Heart left ventricle (tissue), 16 donors: ENCODE results near the gene BLID. TPM values are rescaled to one million over a fixed set of nuclear protein-coding genes. Genes with fewer than 3 reads are reported as not detected.

ENCODE experiments used
- ATAC-seq, 4 donors: fragments of 200-7000 bp; cut with Tn5 transposase; one replicate each; pipeline ENCODE4 v1.9.1; 2020 to 2022; ENCODE audit warnings: moderate library complexity in 4 of 4, mild to moderate bottlenecking in 3 of 4, moderate number of reproducible peaks in 1 of 4
- DNase-seq, 5 donors: peaks; one replicate each; pipeline ENCODE4 v3.0.0-alpha.2; 2020
- H3K27ac ChIP-seq, 12 donors: fragments of 200-600 bp; sonication (generic) in 4 of 12; one replicate each; pipeline versions ENCODE4 v1.5.0 to v1.8.0; 2016 to 2022; ENCODE audit warnings: mild to moderate bottlenecking in 2 of 12
- H3K27me3 ChIP-seq, 9 donors: fragments of 200-600 bp; sonication (generic) in 2 of 9; one replicate each; pipeline versions ENCODE4 v1.5.1 to v1.8.0; 2016 to 2022; ENCODE audit warnings: mild to moderate bottlenecking in 3 of 9
- H3K36me3 ChIP-seq, 9 donors: fragments of 200-600 bp; sonication (generic) in 2 of 9; one replicate each; pipeline versions ENCODE4 v1.5.0 to v1.8.0; 2018 to 2022; ENCODE audit warnings: mild to moderate bottlenecking in 2 of 9
- H3K4me1 ChIP-seq, 12 donors: fragments of 200-600 bp; sonication (generic) in 4 of 12; one replicate each; pipeline versions ENCODE4 v1.5.0 to v1.8.0; 2016 to 2022; ENCODE audit warnings: mild to moderate bottlenecking in 3 of 12
- H3K4me3 ChIP-seq, 12 donors: fragments of 200-600 bp; sonication (generic) in 4 of 12; one replicate each; pipeline versions ENCODE4 v1.5.0 to v1.8.0; 2017 to 2022; ENCODE audit warnings: mild to moderate bottlenecking in 9 of 12, moderate library complexity in 4 of 12
- H3K9me3 ChIP-seq, 12 donors: fragments of 200-600 bp; sonication (generic) in 4 of 12; one replicate each; pipeline versions ENCODE4 v1.5.0 to v1.8.0; 2016 to 2022; ENCODE audit warnings: mild to moderate bottlenecking in 1 of 12
- POLR2A ChIP-seq, 2 donors: fragments of 450-650 bp; IDR thresholded peaks; one replicate each; pipeline ENCODE4 v1.6.1; 2017; ENCODE audit warnings: antibody characterized with exemption in 2 of 2, mild to moderate bottlenecking in 2 of 2, moderate library complexity in 2 of 2
- WGBS, 4 donors: extraction: QIAGEN DNeasy Blood & Tissue Kit in 2 of 4; methylation state at CpG; one replicate each; pipeline versions ENCODE4 v1.1.5 to v1.1.7; 2013 to 2018; 5-methylcytosine and 5-hydroxymethylcytosine counted together
- intact Hi-C, 10 donors: fragments of 100-400 bp; cut with DNase I; formaldehyde crosslinking; loops; one replicate each; pipeline versions ENCODE4 v1.11.1 to v1.14.2; 2022
- polyA plus RNA-seq, 2 donors: library from polyadenylated mRNA; stranded (reverse); fragments of 200-250 nt; gene quantifications; one replicate each; pipeline ENCODE4 v1.2.3, GENCODE V29; 2013
- total RNA-seq, 9 donors: library from RNA; depleted of rRNA in 2 of 9; stranded (reverse); fragments of >200 nt in 2 of 9; fragmentation: NEBNext Ultra II Directional in 3 of 9; extraction: Animal tissue kit (Norgen Biotek cat#: 25700) in 3 of 9; gene quantifications; one replicate each; pipeline versions ENCODE4 v1.1.0 to v1.2.4, GENCODE V29; 2016 to 2023
- TF ChIP-seq, protein P1 (sequence below), 12 donors: fragments of 200-600 bp; sonication (generic) in 4 of 12; IDR thresholded peaks; one replicate each; pipeline versions ENCODE4 v1.5.0 to v1.8.0; 2018 to 2022; ENCODE audit warnings: antibody characterized with exemption in 12 of 12, mild to moderate bottlenecking in 5 of 12
- donor health status: ischemic (EF 13 %, LVEDD 7.1; RV severe dilation, severe dysfunction).
- donor health status: healthy with polysubstance abuse.
- donor health status: DM: no; HTN: yes; CAD: no.
- donor health status: DM: no; HTN: no; CAD: no.
- donor health status: ischemic (EF 25% LVEDD 6.9; RV normal size, moderate dysfunction).
- donor health status: ischemic (EF 25% LVEDD 5.7; RV mildly dilated, moderate dysfunction).
- donor health status: healthy.
- donor health status: DM: yes; HTN: yes; CAD: no.
- donor health status: ischemic (EF 35%, LVEDD 5.7; RV mildly dilated, moderate dysfunction).
- donor health status: nonischemic (EF 11% LVEDD 7.7; RV severe dilation, severe dysfunction).
- donor health status: DM: yes; HTN: yes; CAD: no.
- donor health status: PGD.
- donor health status: ischemic (EF 29% LVEDD 5.4; RV normal size, mild dysfunction).
- donor health status: nonischemic (EF 23%, LVEDD 6.1; RV moderate dilation, normal function).

The BLID gene
- total and polyA plus RNA-seq, 11 donors, result not detected

GRCh38 chr11:122160841-122161590 is 45.0 kb upstream of the BLID start:
- Histone ChIP-seq H3K27ac (peak overlapping the region in 1 of 12 donors; percentile 14), H3K36me3 (no peaks in the 10 kb centered on the region), H3K4me3 (no peak overlapping the region), H3K27me3 (no peaks in the 10 kb centered on the region), H3K4me1 (peaks cover 0 to 17% (median 0%) of the 10 kb centered on the region in 12 donors), H3K9me3 (no peaks in the 10 kb centered on the region)
- WGBS, 4 donors, result 86 to 92% (median 88%) methylated on average over 6 of the region's 6 CpGs
- TF ChIP-seq POLR2A (IDR thresholded peaks at IDR 0.05), result no peak
- TF ChIP-seq, protein P1, sequence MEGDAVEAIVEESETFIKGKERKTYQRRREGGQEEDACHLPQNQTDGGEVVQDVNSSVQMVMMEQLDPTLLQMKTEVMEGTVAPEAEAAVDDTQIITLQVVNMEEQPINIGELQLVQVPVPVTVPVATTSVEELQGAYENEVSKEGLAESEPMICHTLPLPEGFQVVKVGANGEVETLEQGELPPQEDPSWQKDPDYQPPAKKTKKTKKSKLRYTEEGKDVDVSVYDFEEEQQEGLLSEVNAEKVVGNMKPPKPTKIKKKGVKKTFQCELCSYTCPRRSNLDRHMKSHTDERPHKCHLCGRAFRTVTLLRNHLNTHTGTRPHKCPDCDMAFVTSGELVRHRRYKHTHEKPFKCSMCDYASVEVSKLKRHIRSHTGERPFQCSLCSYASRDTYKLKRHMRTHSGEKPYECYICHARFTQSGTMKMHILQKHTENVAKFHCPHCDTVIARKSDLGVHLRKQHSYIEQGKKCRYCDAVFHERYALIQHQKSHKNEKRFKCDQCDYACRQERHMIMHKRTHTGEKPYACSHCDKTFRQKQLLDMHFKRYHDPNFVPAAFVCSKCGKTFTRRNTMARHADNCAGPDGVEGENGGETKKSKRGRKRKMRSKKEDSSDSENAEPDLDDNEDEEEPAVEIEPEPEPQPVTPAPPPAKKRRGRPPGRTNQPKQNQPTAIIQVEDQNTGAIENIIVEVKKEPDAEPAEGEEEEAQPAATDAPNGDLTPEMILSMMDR (IDR thresholded peaks at IDR 0.05), result no peak
- DNase-seq, result no peak
- ATAC-seq, result no peak
- intact Hi-C loops, result no loop called here

DNA sequence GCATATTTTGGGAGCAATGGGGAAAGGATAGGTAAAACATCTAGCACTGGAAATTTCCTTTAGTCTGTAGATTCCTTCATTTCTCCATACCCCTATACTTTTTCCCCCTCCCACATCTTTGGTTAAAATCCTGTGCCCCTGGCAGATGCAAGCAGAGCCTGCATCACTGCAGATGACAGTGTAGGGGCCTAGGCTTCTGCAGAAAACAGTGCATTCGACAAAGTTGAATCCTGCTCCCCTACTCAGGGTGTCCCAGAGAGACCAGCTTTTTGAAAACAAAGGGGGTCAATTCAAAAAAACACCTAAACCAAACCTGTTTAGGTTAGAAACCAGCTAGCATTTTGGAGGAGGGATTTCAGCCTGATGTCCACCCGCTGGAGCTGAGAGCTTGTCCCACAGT is 43.8 kb upstream of the BLID start:
- intact Hi-C loops, result no loop called here
- no peak for ATAC-seq
- no peak overlapping the region for H3K4me3 ChIP-seq

GRCh38 chr11:122159173-122159721 is 43.2 kb upstream of the BLID start:
- Histone ChIP-seq H3K27ac (peak overlapping the region; percentile 24 to 74 (median 61)), H3K36me3 (no peaks in the 10 kb centered on the region), H3K4me3 (peak overlapping the region in 6 of 12 donors; percentile 1 to 40 (median 17)), H3K27me3 (no peaks in the 10 kb centered on the region), H3K9me3 (no peaks in the 10 kb centered on the region), H3K4me1 (peaks cover 0 to 17% (median 0%) of the 10 kb centered on the region in 12 donors)
- peak in 2 of 4 donors; percentile 30 to 40 for ATAC-seq
- intact Hi-C loops, result no loop called here
- no peak for TF ChIP-seq POLR2A (IDR thresholded peaks at IDR 0.05)
- TF ChIP-seq, protein P1 (IDR thresholded peaks at IDR 0.05), result no peak
- DNase-seq, result peak in 2 of 5 donors; percentile 12 to 38
- WGBS, 4 donors, result 57 to 73% (median 60%) methylated on average over 12 of the region's 12 CpGs

More for the DNA sequence above, 43.8 kb upstream of the BLID start:
- Histone ChIP-seq H3K9me3 (no peaks in the 10 kb centered on the region), H3K36me3 (no peaks in the 10 kb centered on the region), H3K4me1 (peaks cover 0 to 17% (median 0%) of the 10 kb centered on the region in 12 donors), H3K27ac (peak overlapping the region in 5 of 12 donors; percentile 20 to 74 (median 66)), H3K27me3 (no peaks in the 10 kb centered on the region)
- DNase-seq, result no peak
- TF ChIP-seq, protein P1 (IDR thresholded peaks at IDR 0.05), result no peak
- TF ChIP-seq POLR2A (IDR thresholded peaks at IDR 0.05), result no peak
- WGBS, 4 donors, result 82 to 91% (median 88%) methylated on average over 2 of the region's 2 CpGs

DNA sequence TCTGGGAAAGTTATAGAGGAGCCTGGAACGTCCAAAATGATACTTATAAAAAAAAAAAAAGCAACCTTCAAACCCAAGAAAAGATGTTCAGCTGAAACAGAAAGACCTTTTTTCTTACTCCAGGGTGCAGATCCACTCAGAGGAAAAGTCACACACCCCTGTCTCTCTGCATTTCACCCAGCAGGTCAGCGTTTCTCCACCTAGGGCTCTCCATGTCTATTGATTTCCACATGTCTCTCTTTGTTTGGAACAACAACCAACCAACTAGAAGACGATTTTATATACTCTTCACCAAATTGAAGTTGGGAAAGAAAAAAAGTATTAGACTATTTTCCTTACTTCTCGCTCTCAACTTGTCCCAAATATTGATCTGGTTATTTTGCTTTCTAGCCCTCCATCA is 42.2 kb upstream of the BLID start:
- peak overlapping the region in 10 of 12 donors; percentile 13 to 79 (median 64) for H3K27ac ChIP-seq

More for the DNA sequence above, 42.2 kb upstream of the BLID start:
- Histone ChIP-seq H3K27me3 (no peaks in the 10 kb centered on the region), H3K9me3 (no peaks in the 10 kb centered on the region), H3K36me3 (no peaks in the 10 kb centered on the region), H3K4me1 (peaks cover 0 to 17% (median 0%) of the 10 kb centered on the region in 12 donors), H3K4me3 (peak overlapping the region in 7 of 12 donors; percentile 19 to 53 (median 38))
- DNase-seq (no peak), ATAC-seq (no peak)
- 63 to 73% (median 71%) methylated on average over 4 of the region's 4 CpGs for WGBS, 4 donors
- TF ChIP-seq, protein P1 (IDR thresholded peaks at IDR 0.05), result no peak
- TF ChIP-seq POLR2A (IDR thresholded peaks at IDR 0.05), result no peak
- intact Hi-C loops, result no loop called here
